ENCODE results near the gene NUB1.

Gene NUB1

GRCh38 chr7:151390598-151391357 is 49.2 kb downstream of the NUB1 start:
- H4K20me1 ChIP-seq: peaks cover 0 to 23% (median 0%) of the 10 kb centered on the region in 11 experiments; a peak in 3 of 22 replicates
- H3K4me1 ChIP-seq: peaks cover 0 to 42% (median 33%) of the 10 kb centered on the region in 10 experiments; a peak in 16 of 20 replicates
- H3K9ac ChIP-seq: no peak overlapping the region
- H3K4me2 ChIP-seq: peak overlapping the region in 7 of 11 experiments; percentile 2 to 47 (median 21); a peak in 8 of 22 replicates
- no peaks in the 10 kb centered on the region for H3K9me3 ChIP-seq (replicated peaks in 1 of 11)
- no peaks in the 10 kb centered on the region for H3K36me3 ChIP-seq
- no peak overlapping the region for H3K27ac ChIP-seq
- no peak overlapping the region for H3K4me3 ChIP-seq
- H3K27me3 ChIP-seq: no peaks in the 10 kb centered on the region
- no peak for TF ChIP-seq Cebpa-rat (IDR thresholded peaks at IDR 0.05)

GRCh38 chr7:151391358-151391730 is 49.7 kb downstream of the NUB1 start:
- TF ChIP-seq Cebpa-rat (IDR thresholded peaks at IDR 0.05): no peak
- no peaks in the 10 kb centered on the region for H3K9me3 ChIP-seq (replicated peaks in 1 of 11)
- peaks cover 0 to 36% (median 28%) of the 10 kb centered on the region in 10 experiments; a peak in 16 of 20 replicates for H3K4me1 ChIP-seq
- no peak overlapping the region for H3K27ac ChIP-seq
- H3K4me2 ChIP-seq: peak overlapping the region in 2 of 11 experiments; percentile 2 to 3; a peak in 1 of 22 replicates
- no peak overlapping the region for H3K4me3 ChIP-seq
- peaks cover 0 to 17% (median 0%) of the 10 kb centered on the region in 11 experiments; a peak in 3 of 22 replicates for H4K20me1 ChIP-seq
- no peak overlapping the region for H3K9ac ChIP-seq
- H3K27me3 ChIP-seq: no peaks in the 10 kb centered on the region
- no peaks in the 10 kb centered on the region for H3K36me3 ChIP-seq

- Histone ChIP-seq H3K36me3 (no peaks in the 10 kb centered on the region), H3K27ac (no peak overlapping the region), H3K9ac (no peak overlapping the region), H3K9me3 (replicated peaks in 1 of 11) (peaks cover 0 to 5% (median 2%) of the 10 kb centered on the region in 11 experiments; a peak in 15 of 22 replicates), H4K20me1 (peaks cover 0 to 17% (median 0%) of the 10 kb centered on the region in 11 experiments; a peak in 3 of 22 replicates), H3K4me1 (peaks cover 0 to 32% (median 25%) of the 10 kb centered on the region in 10 experiments; a peak in 16 of 20 replicates), H3K4me2 (no peak overlapping the region), H3K27me3 (no peaks in the 10 kb centered on the region), H3K4me3 (no peak overlapping the region)
- TF ChIP-seq Cebpa-rat (IDR thresholded peaks at IDR 0.05): no peak
Observed at GRCh38 chr7:151392002-151392401, 50.4 kb downstream of the NUB1 start.

- Histone ChIP-seq H3K9ac (no peak overlapping the region), H3K4me2 (no peak overlapping the region), H4K20me1 (peaks cover 0 to 15% (median 0%) of the 10 kb centered on the region in 11 experiments; a peak in 3 of 22 replicates), H3K27me3 (no peaks in the 10 kb centered on the region), H3K4me3 (no peak overlapping the region), H3K36me3 (no peaks in the 10 kb centered on the region), H3K27ac (no peak overlapping the region), H3K4me1 (peaks cover 0 to 32% (median 25%) of the 10 kb centered on the region in 10 experiments; a peak in 16 of 20 replicates), H3K9me3 (replicated peaks in 1 of 11) (peaks cover 1 to 9% (median 6%) of the 10 kb centered on the region in 11 experiments; a peak in 19 of 22 replicates)
- TF ChIP-seq Cebpa-rat (IDR thresholded peaks at IDR 0.05): no peak
Observed at GRCh38 chr7:151392426-151392825, 50.8 kb downstream of the NUB1 start.

- Histone ChIP-seq H3K4me2 (peak overlapping the region in 8 of 11 experiments; percentile 16 to 58 (median 38); a peak in 11 of 22 replicates), H4K20me1 (peaks cover 0 to 10% (median 0%) of the 10 kb centered on the region in 11 experiments; a peak in 2 of 22 replicates), H3K9me3 (replicated peaks in 1 of 11) (peaks cover 7 to 15% (median 12%) of the 10 kb centered on the region in 11 experiments; a peak in 20 of 22 replicates), H3K27ac (no peak overlapping the region), H3K27me3 (no peaks in the 10 kb centered on the region), H3K36me3 (no peaks in the 10 kb centered on the region), H3K9ac (no peak overlapping the region), H3K4me3 (no peak overlapping the region), H3K4me1 (peaks cover 0 to 32% (median 25%) of the 10 kb centered on the region in 10 experiments; a peak in 16 of 20 replicates)
- no peak for TF ChIP-seq Cebpa-rat (IDR thresholded peaks at IDR 0.05)
Observed at GRCh38 chr7:151393031-151393977, 51.7 kb downstream of the NUB1 start.

- Histone ChIP-seq H3K9me3 (replicated peaks in 1 of 11) (peaks cover 7 to 15% (median 12%) of the 10 kb centered on the region in 11 experiments; a peak in 20 of 22 replicates), H3K27me3 (no peaks in the 10 kb centered on the region), H3K9ac (no peak overlapping the region), H3K4me3 (no peak overlapping the region), H3K36me3 (no peaks in the 10 kb centered on the region), H3K4me2 (peak overlapping the region in 3 of 11 experiments; percentile 30 to 44 (median 39); a peak in 2 of 22 replicates), H3K27ac (no peak overlapping the region), H4K20me1 (peaks cover 0 to 10% (median 0%) of the 10 kb centered on the region in 11 experiments; a peak in 1 of 22 replicates), H3K4me1 (peaks cover 0 to 40% (median 28%) of the 10 kb centered on the region in 10 experiments; a peak in 16 of 20 replicates)
- TF ChIP-seq Cebpa-rat (IDR thresholded peaks at IDR 0.05): no peak
Observed at GRCh38 chr7:151394076-151395035, 52.7 kb downstream of the NUB1 start.

GRCh38 chr7:151395036-151395367 is 53.4 kb downstream of the NUB1 start:
- no peak overlapping the region for H3K4me2 ChIP-seq
- peaks cover 7 to 15% (median 12%) of the 10 kb centered on the region in 11 experiments; a peak in 20 of 22 replicates for H3K9me3 ChIP-seq (replicated peaks in 1 of 11)
- peaks cover 0 to 42% (median 27%) of the 10 kb centered on the region in 10 experiments; a peak in 16 of 20 replicates for H3K4me1 ChIP-seq
- no peak for TF ChIP-seq Cebpa-rat (IDR thresholded peaks at IDR 0.05)
- H3K9ac ChIP-seq: no peak overlapping the region
- H3K27ac ChIP-seq: no peak overlapping the region
- peaks cover 0 to 7% (median 0%) of the 10 kb centered on the region in 11 experiments; a peak in 1 of 22 replicates for H4K20me1 ChIP-seq
- no peak overlapping the region for H3K4me3 ChIP-seq
- 0 out of 22 replicates have a peak, but pooled peaks cover 0 to 1% (median 0%) of the 10 kb centered on the region in 11 experiments for H3K27me3 ChIP-seq
- no peaks in the 10 kb centered on the region for H3K36me3 ChIP-seq

All from BLaER1 treated with 17β-estradiol and CSF1 and Interleukin-3, amounts not matched to agents 10 nM and 100 nM (cell line).